GM21447 (cell line): Measurements from ENCODE around the gene ADGB.

Experiments
- ATAC-seq: cut with Tn5 transposase; IDR thresholded peaks from one replicate; pipeline ENCODE4 v1.9.1; 2021; ENCODE audit not compliant: unreplicated experiment

The ADGB gene

GRCh38 chr6:146628350-146628749, 29.6 kb downstream of the ADGB start:
- no peak for ATAC-seq

GRCh38 chr6:146634022-146634421, 35.2 kb downstream of the ADGB start:
- ATAC-seq: no peak

GRCh38 chr6:146635165-146635564, 36.4 kb downstream of the ADGB start:
- ATAC-seq: no peak

- ATAC-seq: no peak
Observed at GRCh38 chr6:146636481-146636880, 37.7 kb downstream of the ADGB start.

- ATAC-seq: no peak
Observed at GRCh38 chr6:146642921-146643320, 44.1 kb downstream of the ADGB start.

GRCh38 chr6:146650799-146651481, 52.2 kb downstream of the ADGB start:
- no peak for ATAC-seq

- ATAC-seq: no peak
Observed at GRCh38 chr6:146651482-146651863, 52.7 kb downstream of the ADGB start.

GRCh38 chr6:146657432-146657831, 58.7 kb downstream of the ADGB start:
- no peak for ATAC-seq

GRCh38 chr6:146664871-146665360, 66.1 kb downstream of the ADGB start:
- no peak for ATAC-seq

GRCh38 chr6:146666909-146667308, 68.1 kb downstream of the ADGB start:
- ATAC-seq: no peak

- no peak for ATAC-seq
Observed at GRCh38 chr6:146670161-146670560, 71.4 kb downstream of the ADGB start.

GRCh38 chr6:146673069-146673468, 74.3 kb downstream of the ADGB start:
- ATAC-seq: no peak

GRCh38 chr6:146679386-146679785, 80.6 kb downstream of the ADGB start:
- no peak for ATAC-seq

GRCh38 chr6:146682919-146683318, 84.1 kb downstream of the ADGB start:
- ATAC-seq: no peak

- no peak for ATAC-seq
Observed at GRCh38 chr6:146689806-146690205, 91.0 kb downstream of the ADGB start.

- no peak for ATAC-seq
Observed at GRCh38 chr6:146693342-146693741, 94.6 kb downstream of the ADGB start.

- ATAC-seq: no peak
Observed at GRCh38 chr6:146697921-146698320, 99.1 kb downstream of the ADGB start.

- ATAC-seq: peak; percentile 75
Observed at GRCh38 chr6:146700078-146700686, 101.4 kb downstream of the ADGB start.

- ATAC-seq: no peak
Observed at GRCh38 chr6:146701632-146702031, 102.9 kb downstream of the ADGB start.

- no peak for ATAC-seq
Observed at GRCh38 chr6:146709036-146709622, 110.4 kb downstream of the ADGB start.

GRCh38 chr6:146719387-146719786, 120.6 kb downstream of the ADGB start:
- no peak for ATAC-seq

- no peak for ATAC-seq
Observed at GRCh38 chr6:146739696-146740095, 140.9 kb downstream of the ADGB start.
